H1 (cell line): Measurements from ENCODE around the gene CXorf65. TPM values are rescaled to one million over a fixed set of nuclear protein-coding genes. Genes with fewer than 3 reads are reported as not detected.

ENCODE experiments used
- CTCF ChIA-PET: fragments of 300-600 bp; sonication (Branson Sonifier 250); formaldehyde crosslinking; loops from one replicate; lab custom pipeline; 2021; ENCODE audit not compliant: partially characterized antibody; lab: Charles Lee
- POLR2A ChIA-PET: fragments of 300-600 bp; sonication (Branson Sonifier 250); formaldehyde crosslinking; loops from one replicate; lab custom pipeline; 2021; ENCODE audit warnings: inconsistent platforms; ENCODE audit not compliant: partially characterized antibody; lab: Charles Lee
- DNase-seq, 2 experiments: peaks; one replicate each; pipeline versions ENCODE4 v3.0.0 to v3.0.0-alpha.2; 2010 to 2022; ENCODE audit warnings: low spot score in 2 of 2, low read depth in 1 of 2, mixed read lengths in 1 of 2
- FAIRE-seq: peaks from 2 replicates; lab custom pipeline; 2011; peaks lifted over from hg19 to GRCh38; lab: Jason Lieb, UNC
- H2AFZ ChIP-seq: 2 replicates; pipeline ENCODE4 v1.8.1; 2012; ENCODE audit warnings: low read length, inconsistent platforms
- H2AK5ac ChIP-seq: 2 replicates; pipeline ENCODE4 v1.6.1; 2013; ENCODE audit warnings: low read depth, low read length
- H2BK120ac ChIP-seq: replicated peaks from 2 replicates; pipeline ENCODE3; 2013; ENCODE audit warnings: low read depth, low read length, inconsistent platforms
- H2BK12ac ChIP-seq: 2 replicates; pipeline ENCODE4 v1.6.1; 2013; ENCODE audit warnings: low read depth, low read length
- H2BK15ac ChIP-seq: 2 replicates; pipeline ENCODE4 v1.6.1; 2013; ENCODE audit warnings: low read length
- H2BK20ac ChIP-seq: 2 replicates; pipeline ENCODE4 v1.6.1; 2013; ENCODE audit warnings: low read length
- H2BK5ac ChIP-seq: 2 replicates; pipeline ENCODE4 v1.6.1; 2013; ENCODE audit warnings: low read depth, low read length
- H3K14ac ChIP-seq: 2 replicates; pipeline ENCODE4 v1.6.1; 2013; ENCODE audit warnings: inconsistent platforms; ENCODE audit not compliant: insufficient read length
- H3K18ac ChIP-seq: 2 replicates; pipeline ENCODE4 v1.6.1; 2013; ENCODE audit warnings: low read length; ENCODE audit errors: extremely low read depth
- H3K23ac ChIP-seq: 2 replicates; pipeline ENCODE4 v1.6.1; 2013; ENCODE audit warnings: inconsistent platforms; ENCODE audit not compliant: insufficient read length
- H3K23me2 ChIP-seq: 2 replicates; pipeline ENCODE4 v1.6.1; 2013; ENCODE audit warnings: low read depth, low read length
- H3K27ac ChIP-seq: 2 replicates; pipeline ENCODE4 v1.6.1; 2011; ENCODE audit warnings: low read depth, low read length, inconsistent platforms
- H3K27me3 ChIP-seq, 4 experiments: replicated peaks in 1 of 4; 1 replicate in 1 of 4; 2 replicates in 3 of 4; pipeline versions ENCODE4 v1.6.1 to v1.8.1; 2011 to 2013; ENCODE audit warnings: low read length in 3 of 4, mild to moderate bottlenecking in 3 of 4, inconsistent platforms in 2 of 4, mixed read lengths in 2 of 4, moderate library complexity in 1 of 4; ENCODE audit not compliant: control insufficient read depth in 3 of 4, insufficient read depth in 3 of 4; ENCODE audit errors: extremely low read depth in 1 of 4
- H3K36me3 ChIP-seq, 4 experiments: 2 replicates each; pipeline versions ENCODE4 v1.6.1 to v1.8.1; 2011 to 2013; ENCODE audit warnings: mild to moderate bottlenecking in 4 of 4, low read length in 3 of 4, moderate library complexity in 2 of 4, control low read depth in 1 of 4, inconsistent platforms in 1 of 4; ENCODE audit not compliant: insufficient read depth in 4 of 4, control insufficient read depth in 2 of 4
- H3K4ac ChIP-seq: replicated peaks from 2 replicates; pipeline ENCODE3; 2013; ENCODE audit warnings: low read length, low read depth, mixed read lengths, inconsistent platforms; ENCODE audit not compliant: insufficient read length
- H3K4me1 ChIP-seq, 4 experiments: replicated peaks in 1 of 4; 1 replicate in 1 of 4; 2 replicates in 3 of 4; pipeline versions ENCODE4 v1.6.1 to v1.8.1; 2011 to 2013; ENCODE audit warnings: low read length in 3 of 4, inconsistent platforms in 2 of 4, mixed read lengths in 1 of 4; ENCODE audit not compliant: insufficient read depth in 4 of 4, control insufficient read depth in 3 of 4
- H3K4me2 ChIP-seq, 2 experiments: 2 replicates each; pipeline versions ENCODE4 v1.6.1 to v1.8.1; 2011 to 2013; ENCODE audit warnings: low read depth in 2 of 2, low read length in 2 of 2, control low read depth in 1 of 2, inconsistent platforms in 1 of 2, mild to moderate bottlenecking in 1 of 2; ENCODE audit not compliant: insufficient read depth in 1 of 2
- H3K4me3 ChIP-seq, 4 experiments: fragments of 200-600, 300-600 bp in 1 of 4; sonication (generic), shearing (Covaris generic), sonication (Bioruptor Twin) in 1 of 4; 2 replicates each; pipeline versions ENCODE4 v1.5.1 to v1.8.1; 2011 to 2016; ENCODE audit warnings: low read length in 4 of 4, low read depth in 3 of 4, control low read depth in 2 of 4, inconsistent platforms in 2 of 4, mild to moderate bottlenecking in 2 of 4, mixed read lengths in 1 of 4, moderate library complexity in 1 of 4; ENCODE audit not compliant: insufficient read depth in 2 of 4; ENCODE audit errors: extremely low read depth in 1 of 4
- H3K56ac ChIP-seq: replicated peaks from 2 replicates; pipeline ENCODE3; 2013; ENCODE audit warnings: low read depth, mild to moderate bottlenecking, mixed read lengths, low read length, inconsistent platforms; ENCODE audit not compliant: insufficient read length
- H3K79me1 ChIP-seq: 2 replicates; pipeline ENCODE4 v1.6.1; 2013; ENCODE audit warnings: low read depth, low read length, control low read depth
- H3K79me2 ChIP-seq, 2 experiments: 2 replicates each; pipeline versions ENCODE4 v1.6.1 to v1.8.1; 2012 to 2013; ENCODE audit warnings: low read length in 2 of 2, mild to moderate bottlenecking in 2 of 2, inconsistent platforms in 1 of 2; ENCODE audit not compliant: insufficient read depth in 2 of 2, control insufficient read depth in 1 of 2
- H3K9ac ChIP-seq, 4 experiments: replicated peaks in 1 of 4; 1 replicate in 1 of 4; 2 replicates in 3 of 4; pipeline versions ENCODE4 v1.6.1 to v1.8.1; 2011 to 2013; ENCODE audit warnings: low read depth in 3 of 4, low read length in 3 of 4, control low read depth in 2 of 4, mild to moderate bottlenecking in 2 of 4, moderate library complexity in 2 of 4, inconsistent platforms in 1 of 4; ENCODE audit errors: extremely low read depth in 1 of 4
- H3K9me3 ChIP-seq, 2 experiments: 2 replicates each; pipeline versions ENCODE4 v1.6.1 to v1.8.1; 2012 to 2013; ENCODE audit warnings: mild to moderate bottlenecking in 2 of 2, moderate library complexity in 2 of 2, control low read depth in 1 of 2, inconsistent platforms in 1 of 2, low read depth in 1 of 2, low read length in 1 of 2, mixed read lengths in 1 of 2; ENCODE audit not compliant: insufficient read depth in 2 of 2
- H4K20me1 ChIP-seq, 2 experiments: replicated peaks in 1 of 2; 2 replicates each; pipeline versions ENCODE3 to v1.8.1; 2011 to 2013; ENCODE audit warnings: inconsistent platforms in 2 of 2, low read length in 2 of 2, mild to moderate bottlenecking in 1 of 2; ENCODE audit not compliant: insufficient read depth in 2 of 2, control insufficient read depth in 1 of 2
- H4K5ac ChIP-seq: 2 replicates; pipeline ENCODE4 v1.6.1; 2013; ENCODE audit warnings: low read length, low read depth, mixed read lengths, inconsistent platforms; ENCODE audit not compliant: insufficient read length
- H4K8ac ChIP-seq: 2 replicates; pipeline ENCODE4 v1.8.0; 2013; ENCODE audit warnings: mild to moderate bottlenecking, moderate library complexity, low read length, inconsistent platforms; ENCODE audit not compliant: insufficient read depth; ENCODE audit errors: extremely low read depth
- H4K91ac ChIP-seq: replicated peaks from 2 replicates; pipeline ENCODE3; 2013; ENCODE audit warnings: low read length, mixed read lengths, inconsistent platforms; ENCODE audit not compliant: insufficient read length
- CEBPB ChIP-seq: IDR thresholded peaks from 2 replicates; pipeline ENCODE4 v1.6.1; 2012; ENCODE audit warnings: low read depth, low read length
- CHD1 ChIP-seq: IDR thresholded peaks from 2 replicates; pipeline ENCODE4 v1.6.1; 2012; ENCODE audit warnings: low read depth, low read length, improper control_type of control experiment
- CREB1 ChIP-seq: IDR thresholded peaks from 2 replicates; pipeline ENCODE4 v1.6.1; 2012; ENCODE audit warnings: inconsistent platforms
- CTCF ChIP-seq, 3 experiments: IDR thresholded peaks; 1 replicate in 2 of 3; 2 replicates in 1 of 3; pipeline versions ENCODE4 v1.5.1 to v1.6.1; 2011; ENCODE audit warnings: low read length in 3 of 3, mild to moderate bottlenecking in 3 of 3, inconsistent platforms in 2 of 3, low read depth in 1 of 3, moderate library complexity in 1 of 3; ENCODE audit not compliant: insufficient read depth in 1 of 3; ENCODE audit errors: control extremely low read depth in 1 of 3
- JUND ChIP-seq: IDR thresholded peaks from 2 replicates; pipeline ENCODE4 v1.6.1; 2011; ENCODE audit warnings: mild to moderate bottlenecking, improper control_type of control experiment, low read length
- KDM1A ChIP-seq: fragments of 200-600, 300-600 bp; sonication (generic); IDR thresholded peaks from 2 replicates; pipeline ENCODE4 v1.7.1; 2016; ENCODE audit warnings: mild to moderate bottlenecking, low read length, borderline replicate concordance
- MAFK ChIP-seq: IDR thresholded peaks from 2 replicates; pipeline ENCODE4 v1.6.1; 2012; ENCODE audit warnings: low read depth, mild to moderate bottlenecking, improper control_type of control experiment, low read length
- RAD21 ChIP-seq, 2 experiments: IDR thresholded peaks in 1 of 2; conservative IDR thresholded peaks in 1 of 2; 2 replicates each; pipeline ENCODE4 v1.6.1; 2011; ENCODE audit warnings: low read depth in 2 of 2, low read length in 2 of 2, improper control_type of control experiment in 1 of 2, inconsistent platforms in 1 of 2, mild to moderate bottlenecking in 1 of 2, moderate library complexity in 1 of 2
- RXRA ChIP-seq: IDR thresholded peaks from 2 replicates; pipeline ENCODE4 v1.6.1; 2011; ENCODE audit warnings: low read depth, mild to moderate bottlenecking, low read length, moderate library complexity; ENCODE audit not compliant: insufficient read depth
- SAP30 ChIP-seq: fragments of 300-600 bp; sonication (generic); IDR thresholded peaks from 2 replicates; pipeline ENCODE4 v1.7.1; 2012; ENCODE audit warnings: low read length, moderate library complexity, mild to moderate bottlenecking, inconsistent platforms; ENCODE audit not compliant: insufficient read depth, insufficient replicate concordance
- SIN3A ChIP-seq, 2 experiments: IDR thresholded peaks in 1 of 2; conservative IDR thresholded peaks in 1 of 2; 2 replicates each; pipeline ENCODE4 v1.6.1; 2011 to 2012; ENCODE audit warnings: low read length in 2 of 2, improper control_type of control experiment in 1 of 2, low read depth in 1 of 2, mild to moderate bottlenecking in 1 of 2
- TAF7 ChIP-seq: optimal IDR thresholded peaks from 2 replicates; pipeline ENCODE3; 2011; ENCODE audit warnings: low read depth, mild to moderate bottlenecking, inconsistent platforms, low read length, moderate library complexity, borderline replicate concordance
- polyA plus RNA-seq, 7 experiments: library from polyadenylated mRNA; depleted of rRNA in 3 of 7; stranded (reverse) in 5 of 7; unstranded in 2 of 7; fragments of >200 nt in 5 of 7; fragments of 200-250 nt in 2 of 7; gene quantifications; 1 replicate in 5 of 7; 2 replicates in 1 of 7; 4 replicates in 1 of 7; pipeline versions ENCODE4 v1.2.1 to v1.2.3, GENCODE V29; 2011 to 2013; ENCODE audit warnings: missing spikeins in 2 of 7, mixed read lengths in 2 of 7
- total RNA-seq: library from RNA; stranded (reverse); fragmentation: NEBNext Ultra II Directional; extraction: Animal tissue kit (Norgen Biotek cat#: 25700); gene quantifications from 2 replicates; pipeline ENCODE4 v1.2.1, GENCODE V29; 2021

The CXorf65 gene
- total and polyA plus RNA-seq, 2 of the 8 experiments (the other 6 are each of a cell fraction or from before 2014, with no cell fraction given), result not detected

- Histone ChIP-seq H2BK12ac (no peak overlapping the region), H3K56ac (no peak overlapping the region), H3K4me1 (no peaks in the 10 kb centered on the region), H3K18ac (no peak overlapping the region), H4K5ac (no peak overlapping the region), H2BK120ac (no peak overlapping the region), H3K14ac (no peak overlapping the region), H3K27me3 (no peaks in the 10 kb centered on the region), H3K9me3 (no peaks in the 10 kb centered on the region), H3K9ac (no peak overlapping the region), H4K8ac (no peak overlapping the region), H3K23me2 (no peaks in the 10 kb centered on the region), H3K4me3 (no peak overlapping the region), H3K4me2 (no peak overlapping the region), H3K23ac (no peak overlapping the region), H4K91ac (no peak overlapping the region), H3K36me3 (peaks cover 0 to 26% (median 9%) of the 10 kb centered on the region in 4 experiments; a peak in 5 of 8 replicates), H3K79me2 (peaks cover 0 to 13% of the 10 kb centered on the region in 2 experiments; a peak in 2 of 4 replicates), H2BK15ac (no peak overlapping the region), H3K4ac (no peak overlapping the region), H2BK5ac (no peak overlapping the region), H2AFZ (no peak overlapping the region), H2AK5ac (no peak overlapping the region), H3K79me1 (no peaks in the 10 kb centered on the region), H3K27ac (no peak overlapping the region), H2BK20ac (no peak overlapping the region), H4K20me1 (no peaks in the 10 kb centered on the region)
- POLR2A ChIA-PET, result no interaction called here
- DNase-seq, result no peak
- CTCF ChIA-PET, result no interaction called here
- no peak for FAIRE-seq
- TF ChIP-seq MAFK (no peak), SIN3A (conservative IDR thresholded peaks at IDR 0.05 in 1 of 2, IDR thresholded peaks at IDR 0.05 in 1 of 2; ENCODE audit: low read depth in 1 of 2, low read length in 2 of 2) (no peak), SAP30 (no peak), CEBPB (no peak), CTCF (IDR thresholded peaks at IDR 0.05; ENCODE audit: control extremely low read depth in 1 of 3, insufficient read depth in 1 of 3, low read depth in 1 of 3, low read length in 3 of 3) (no peak), RAD21 (IDR thresholded peaks at IDR 0.05 in 1 of 2, conservative IDR thresholded peaks at IDR 0.05 in 1 of 2; ENCODE audit: low read depth in 2 of 2, low read length in 2 of 2) (no peak), TAF7 (no peak), CREB1 (no peak), JUND (no peak), CHD1 (no peak), RXRA (no peak), KDM1A (no peak)
Observed at GRCh38 chrX:71060127-71060526, 46.4 kb downstream of the CXorf65 start.
